K562 (cell line): ENCODE results near the gene HOXB3. TPM values are rescaled to one million over a fixed set of nuclear protein-coding genes. Genes with fewer than 3 reads are reported as not detected.

Source experiments
- CBX3 ChIP-seq, 2 experiments: IDR thresholded peaks; 1 replicate in 1 of 2; 2 replicates in 1 of 2; pipeline ENCODE4 v1.6.1; 2012; ENCODE audit warnings: inconsistent platforms in 2 of 2, low read length in 2 of 2, borderline replicate concordance in 1 of 2, control low read depth in 1 of 2
- CEBPB ChIP-seq: fragments of 450-650 bp; IDR thresholded peaks from 2 replicates; pipeline ENCODE4 v1.6.1; 2016; ENCODE audit warnings: missing genetic modification characterization, missing compliant biosample characterization
- ETV6 ChIP-seq, 3 experiments: fragments of 150-350 bp in 1 of 3; sonication (generic) in 1 of 3; formaldehyde crosslinking in 1 of 3; IDR thresholded peaks; 2 replicates each; pipeline versions ENCODE4 v1.6.1 to v1.8.0; 2014 to 2022; ENCODE audit warnings: borderline replicate concordance in 2 of 3, low read depth in 2 of 3, antibody characterized with exemption in 1 of 3, low read length in 1 of 3, mild to moderate bottlenecking in 1 of 3, missing genetic modification reagents in 1 of 3
- HCFC1 ChIP-seq: IDR thresholded peaks from 2 replicates; pipeline ENCODE4 v1.6.1; 2012; ENCODE audit warnings: low read depth, low read length, improper control_type of control experiment
- PRMT5 ChIP-seq: sonication (generic); formaldehyde crosslinking; IDR thresholded peaks from 2 replicates; pipeline ENCODE4 v1.5.0; 2020; ENCODE audit warnings: missing genetic modification reagents
- RB1 ChIP-seq: fragments of 450-650 bp; IDR thresholded peaks from 2 replicates; pipeline ENCODE4 v1.6.1; 2017; ENCODE audit warnings: low read depth, mild to moderate bottlenecking
- RFX1 ChIP-seq: fragments of 450-650 bp; IDR thresholded peaks from 2 replicates; pipeline ENCODE4 v1.6.1; 2016; ENCODE audit warnings: mild to moderate bottlenecking, moderate library complexity
- TCFL5 ChIP-seq: fragments of 250-450 bp; sonication (Bioruptor Pico); conservative IDR thresholded peaks from 2 replicates; pipeline ENCODE4 v1.6.1; 2021; ENCODE audit warnings: mild to moderate bottlenecking, moderate library complexity, matching md5 sums
- ZBED1 ChIP-seq: IDR thresholded peaks from 2 replicates; pipeline ENCODE4 v1.6.1; 2014
- ZBTB17 ChIP-seq: fragments of 450-650 bp; formaldehyde crosslinking; IDR thresholded peaks from 2 replicates; pipeline ENCODE4 v1.4.0; 2020; ENCODE audit warnings: mild to moderate bottlenecking
- polyA plus RNA-seq, 8 experiments: library from polyadenylated mRNA; depleted of rRNA in 4 of 8; stranded (reverse) in 5 of 8; unstranded in 3 of 8; fragments of >200 nt; fragmentation: Nextera tagmentation in 2 of 8; fragmentation: Illumina TruSeq in 1 of 8; extraction: Ambion mirVana in 2 of 8; extraction: Trizol in 1 of 8; gene quantifications; 2 replicates each; pipeline versions ENCODE4 v1.2.1 to v1.2.3, GENCODE V29; 2011 to 2014; ENCODE audit warnings: inconsistent platforms in 1 of 8, missing spikeins in 1 of 8
- total RNA-seq, 7 experiments: library from RNA; depleted of rRNA in 6 of 7; stranded (reverse); fragments of >200 nt in 6 of 7; fragmentation: Illumina TruSeq in 2 of 7; extraction: Trizol in 2 of 7; gene quantifications; 2 replicates each; pipeline versions ENCODE4 v1.2.1 to v1.2.3, GENCODE V29; 2011 to 2021; ENCODE audit warnings: low replicate concordance in 1 of 7
- TF ChIP-seq, protein P1 (sequence below), 2 experiments: fragments of 450-650 bp in 1 of 2; sonication (generic) in 1 of 2; formaldehyde crosslinking in 1 of 2; IDR thresholded peaks; 2 replicates each; pipeline versions ENCODE4 v1.7.1 to v1.9.0; 2016 to 2022; ENCODE audit warnings: inconsistent platforms in 1 of 2, mild to moderate bottlenecking in 1 of 2, missing genetic modification reagents in 1 of 2
- TF ChIP-seq, protein P2 (sequence below): sonication (generic); formaldehyde crosslinking; IDR thresholded peaks from 2 replicates; pipeline ENCODE4 v1.8.1; 2023; ENCODE audit warnings: mild to moderate bottlenecking, missing genetic modification reagents
- TF ChIP-seq, protein P3 (sequence below): sonication (generic); formaldehyde crosslinking; IDR thresholded peaks from 2 replicates; pipeline ENCODE4 v1.8.0; 2022; ENCODE audit warnings: missing genetic modification reagents, mild to moderate bottlenecking, moderate library complexity, borderline replicate concordance

HOXB3 gene
- total and polyA plus RNA-seq, 9 of the 15 experiments (the other 6 are each of a cell fraction or from before 2014, with no cell fraction given): 2.4 to 41.3 (median 20.2) TPM

DNA sequence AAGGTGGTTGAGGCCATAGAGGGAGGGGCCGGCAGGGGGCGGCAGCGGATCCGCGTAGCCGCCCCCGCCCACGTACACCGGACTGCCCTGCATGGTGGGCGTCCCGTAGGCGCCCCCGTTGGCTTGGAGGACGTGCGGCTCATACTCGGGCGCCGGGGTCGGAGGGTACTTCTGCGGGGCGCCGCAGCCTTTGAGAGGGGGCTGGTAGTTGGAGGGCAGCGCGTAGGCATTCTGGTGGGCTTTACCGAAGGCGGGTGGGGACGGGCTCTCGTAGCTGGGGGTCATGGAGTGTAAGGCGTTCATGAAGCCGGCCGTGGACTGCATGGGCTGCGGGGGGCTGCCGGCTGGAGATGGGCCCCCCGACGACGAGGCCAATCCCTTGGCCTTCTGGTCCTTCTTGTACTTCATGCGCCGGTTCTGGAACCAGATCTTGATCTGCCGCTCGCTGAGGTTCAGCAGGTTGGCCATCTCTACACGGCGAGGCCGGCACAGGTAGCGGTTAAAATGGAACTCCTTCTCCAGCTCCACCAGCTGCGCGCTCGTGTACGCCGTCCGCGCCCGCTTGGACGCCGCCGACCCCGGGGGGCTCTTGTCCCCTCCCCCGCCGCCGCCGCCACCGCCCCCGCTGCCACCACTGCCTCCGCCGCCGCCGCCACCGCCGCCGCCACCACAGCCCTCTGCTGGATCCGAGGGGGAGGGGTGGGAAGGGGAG lies 39.4 kb downstream of the HOXB3 start (continued):
- TF ChIP-seq, protein P1, sequence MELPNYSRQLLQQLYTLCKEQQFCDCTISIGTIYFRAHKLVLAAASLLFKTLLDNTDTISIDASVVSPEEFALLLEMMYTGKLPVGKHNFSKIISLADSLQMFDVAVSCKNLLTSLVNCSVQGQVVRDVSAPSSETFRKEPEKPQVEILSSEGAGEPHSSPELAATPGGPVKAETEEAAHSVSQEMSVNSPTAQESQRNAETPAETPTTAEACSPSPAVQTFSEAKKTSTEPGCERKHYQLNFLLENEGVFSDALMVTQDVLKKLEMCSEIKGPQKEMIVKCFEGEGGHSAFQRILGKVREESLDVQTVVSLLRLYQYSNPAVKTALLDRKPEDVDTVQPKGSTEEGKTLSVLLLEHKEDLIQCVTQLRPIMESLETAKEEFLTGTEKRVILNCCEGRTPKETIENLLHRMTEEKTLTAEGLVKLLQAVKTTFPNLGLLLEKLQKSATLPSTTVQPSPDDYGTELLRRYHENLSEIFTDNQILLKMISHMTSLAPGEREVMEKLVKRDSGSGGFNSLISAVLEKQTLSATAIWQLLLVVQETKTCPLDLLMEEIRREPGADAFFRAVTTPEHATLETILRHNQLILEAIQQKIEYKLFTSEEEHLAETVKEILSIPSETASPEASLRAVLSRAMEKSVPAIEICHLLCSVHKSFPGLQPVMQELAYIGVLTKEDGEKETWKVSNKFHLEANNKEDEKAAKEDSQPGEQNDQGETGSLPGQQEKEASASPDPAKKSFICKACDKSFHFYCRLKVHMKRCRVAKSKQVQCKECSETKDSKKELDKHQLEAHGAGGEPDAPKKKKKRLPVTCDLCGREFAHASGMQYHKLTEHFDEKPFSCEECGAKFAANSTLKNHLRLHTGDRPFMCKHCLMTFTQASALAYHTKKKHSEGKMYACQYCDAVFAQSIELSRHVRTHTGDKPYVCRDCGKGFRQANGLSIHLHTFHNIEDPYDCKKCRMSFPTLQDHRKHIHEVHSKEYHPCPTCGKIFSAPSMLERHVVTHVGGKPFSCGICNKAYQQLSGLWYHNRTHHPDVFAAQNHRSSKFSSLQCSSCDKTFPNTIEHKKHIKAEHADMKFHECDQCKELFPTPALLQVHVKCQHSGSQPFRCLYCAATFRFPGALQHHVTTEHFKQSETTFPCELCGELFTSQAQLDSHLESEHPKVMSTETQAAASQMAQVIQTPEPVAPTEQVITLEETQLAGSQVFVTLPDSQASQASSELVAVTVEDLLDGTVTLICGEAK (IDR thresholded peaks at IDR 0.05): no peak
- TF ChIP-seq, protein P1 (CRISPR knock-in tag; IDR thresholded peaks at IDR 0.05): no peak
- TF ChIP-seq TCFL5 (CRISPR knock-in tag) (no peak), CEBPB (no peak), CBX3 (IDR thresholded peaks at IDR 0.05; ENCODE audit: borderline replicate concordance in 1 of 2, low read length in 2 of 2) (no peak), HCFC1 (no peak), RB1 (no peak), ETV6 (IDR thresholded peaks at IDR 0.05; ENCODE audit: borderline replicate concordance in 1 of 2, low read depth in 2 of 2, low read length in 1 of 2) (no peak), ETV6 (CRISPR knock-in tag; IDR thresholded peaks at IDR 0.05; ENCODE audit: borderline replicate concordance) (no peak), PRMT5 (CRISPR knock-in tag) (no peak), RFX1 (no peak), ZBED1 (no peak), ZBTB17 (no peak)
- TF ChIP-seq, protein P2, sequence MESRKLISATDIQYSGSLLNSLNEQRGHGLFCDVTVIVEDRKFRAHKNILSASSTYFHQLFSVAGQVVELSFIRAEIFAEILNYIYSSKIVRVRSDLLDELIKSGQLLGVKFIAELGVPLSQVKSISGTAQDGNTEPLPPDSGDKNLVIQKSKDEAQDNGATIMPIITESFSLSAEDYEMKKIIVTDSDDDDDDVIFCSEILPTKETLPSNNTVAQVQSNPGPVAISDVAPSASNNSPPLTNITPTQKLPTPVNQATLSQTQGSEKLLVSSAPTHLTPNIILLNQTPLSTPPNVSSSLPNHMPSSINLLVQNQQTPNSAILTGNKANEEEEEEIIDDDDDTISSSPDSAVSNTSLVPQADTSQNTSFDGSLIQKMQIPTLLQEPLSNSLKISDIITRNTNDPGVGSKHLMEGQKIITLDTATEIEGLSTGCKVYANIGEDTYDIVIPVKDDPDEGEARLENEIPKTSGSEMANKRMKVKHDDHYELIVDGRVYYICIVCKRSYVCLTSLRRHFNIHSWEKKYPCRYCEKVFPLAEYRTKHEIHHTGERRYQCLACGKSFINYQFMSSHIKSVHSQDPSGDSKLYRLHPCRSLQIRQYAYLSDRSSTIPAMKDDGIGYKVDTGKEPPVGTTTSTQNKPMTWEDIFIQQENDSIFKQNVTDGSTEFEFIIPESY (CRISPR knock-in tag): peak; percentile 32; the same call in 1 of the 2 replicates
- TF ChIP-seq, protein P3, sequence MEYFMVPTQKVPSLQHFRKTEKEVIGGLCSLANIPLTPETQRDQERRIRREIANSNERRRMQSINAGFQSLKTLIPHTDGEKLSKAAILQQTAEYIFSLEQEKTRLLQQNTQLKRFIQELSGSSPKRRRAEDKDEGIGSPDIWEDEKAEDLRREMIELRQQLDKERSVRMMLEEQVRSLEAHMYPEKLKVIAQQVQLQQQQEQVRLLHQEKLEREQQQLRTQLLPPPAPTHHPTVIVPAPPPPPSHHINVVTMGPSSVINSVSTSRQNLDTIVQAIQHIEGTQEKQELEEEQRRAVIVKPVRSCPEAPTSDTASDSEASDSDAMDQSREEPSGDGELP (CRISPR knock-in tag): no peak
